HepG2 (cell line): ENCODE data around the gene ISOC2. TPM values are rescaled to one million over a fixed set of nuclear protein-coding genes. Genes with fewer than 3 reads are reported as not detected.

Experiments used
- ATAC-seq: fragments of 200-7000 bp; cut with Tn5 transposase; 3 replicates; pipeline ENCODE4 v1.9.1; 2020; ENCODE audit warnings: mild to moderate bottlenecking, moderate library complexity
- BruUV-seq: library from RNA; stranded (reverse); fragments of 400-500 nt; replicated peaks from 2 replicates; lab custom pipeline; 2021; lab: Mats Ljungman, UMichigan
- CTCF ChIA-PET: fragments of 300-600 bp; formaldehyde crosslinking; extraction: SDS; loops from one replicate; lab custom pipeline; 2021; ENCODE audit warnings: low total read pairs, inconsistent platforms, low intra/inter-chr PET ratio; lab: Yijun Ruan, JAX
- POLR2A ChIA-PET: fragments of 350-600 bp; sonication (Branson Sonifier 250); formaldehyde crosslinking; loops from one replicate; lab custom pipeline; 2020; ENCODE audit warnings: antibody characterized with exemption, inconsistent platforms; lab: Yijun Ruan, JAX
- DNase-seq: peaks from one replicate; pipeline ENCODE4 v3.0.0-alpha.2; 2015; ENCODE audit warnings: low spot score
- FAIRE-seq: peaks from 3 replicates; lab custom pipeline; 2011; peaks lifted over from hg19 to GRCh38; lab: Jason Lieb, UNC
- H2AFZ ChIP-seq: one replicate; pipeline ENCODE4 v1.6.1; 2011; ENCODE audit warnings: low read length, inconsistent platforms
- H3K27ac ChIP-seq: fragments of 300-600 bp; 3 replicates; pipeline ENCODE4 v1.8.0; 2011; ENCODE audit warnings: mixed run types, mild to moderate bottlenecking, mixed read lengths, low read length, inconsistent platforms; ENCODE audit not compliant: insufficient read depth; ENCODE audit errors: extremely low read length
- H3K27me3 ChIP-seq, 2 experiments: fragments of 200-600 bp in 1 of 2; 2 replicates in 1 of 2; 3 replicates in 1 of 2; pipeline versions ENCODE4 v1.6.0 to v1.8.0; 2011; ENCODE audit warnings: low read length in 2 of 2, mild to moderate bottlenecking in 2 of 2, moderate library complexity in 2 of 2, inconsistent platforms in 1 of 2; ENCODE audit not compliant: insufficient read depth in 2 of 2, control insufficient read depth in 1 of 2
- H3K36me3 ChIP-seq, 2 experiments: fragments of 200-600 bp in 1 of 2; replicated peaks in 1 of 2; 2 replicates in 1 of 2; 3 replicates in 1 of 2; pipeline versions ENCODE4 v1.5.1 to v1.8.0; 2011; ENCODE audit warnings: low read length in 2 of 2, inconsistent platforms in 1 of 2; ENCODE audit not compliant: insufficient read depth in 2 of 2, control insufficient read depth in 1 of 2
- H3K4me1 ChIP-seq: 2 replicates; pipeline ENCODE4 v1.5.1; 2012; ENCODE audit warnings: low read length, inconsistent platforms; ENCODE audit not compliant: insufficient read depth
- H3K4me2 ChIP-seq: 2 replicates; pipeline ENCODE4 v1.6.0; 2011; ENCODE audit warnings: low read depth, low read length, inconsistent platforms
- H3K4me3 ChIP-seq, 3 experiments: fragments of 200-600 bp in 1 of 3; sonication (generic), shearing (Covaris generic) in 1 of 3; replicated peaks in 1 of 3; 2 replicates each; pipeline ENCODE4 v1.5.1; 2011 to 2016; ENCODE audit warnings: low read length in 3 of 3, inconsistent platforms in 2 of 3, low read depth in 2 of 3, mild to moderate bottlenecking in 2 of 3, control low read depth in 1 of 3, mixed read lengths in 1 of 3; ENCODE audit not compliant: insufficient read depth in 1 of 3
- H3K79me2 ChIP-seq: one replicate; pipeline ENCODE4 v1.6.1; 2011; ENCODE audit warnings: low read length, inconsistent platforms; ENCODE audit not compliant: insufficient read depth
- H3K9ac ChIP-seq: 2 replicates; pipeline ENCODE4 v1.6.0; 2011; ENCODE audit warnings: mild to moderate bottlenecking, low read depth, low read length, inconsistent platforms; ENCODE audit not compliant: insufficient read depth
- H3K9me3 ChIP-seq: 2 replicates; pipeline ENCODE4 v1.5.1; 2012; ENCODE audit warnings: mild to moderate bottlenecking, low read length
- H4K20me1 ChIP-seq: 2 replicates; pipeline ENCODE4 v1.6.0; 2011; ENCODE audit warnings: inconsistent platforms, mild to moderate bottlenecking, low read length, moderate library complexity; ENCODE audit not compliant: insufficient read depth
- AKNA ChIP-seq: sonication (generic); formaldehyde crosslinking; IDR thresholded peaks from 2 replicates; pipeline ENCODE4 v1.4.0; 2020; ENCODE audit warnings: missing genetic modification reagents, borderline replicate concordance
- ARID5B ChIP-seq: IDR thresholded peaks from 2 replicates; pipeline ENCODE4 v1.4.0; 2020; ENCODE audit warnings: mild to moderate bottlenecking, missing genetic modification reagents
- ESRRA ChIP-seq: sonication (generic); formaldehyde crosslinking; IDR thresholded peaks from 2 replicates; pipeline ENCODE4 v1.5.1; 2020; ENCODE audit warnings: mild to moderate bottlenecking, low read depth, missing genetic modification reagents
- HNRNPK ChIP-seq: fragments of 200-400 bp; formaldehyde crosslinking; IDR thresholded peaks from 2 replicates; pipeline ENCODE4 v1.6.1; 2018; ENCODE audit warnings: low read length, low read depth, moderate library complexity, mild to moderate bottlenecking; ENCODE audit not compliant: poor library complexity, severe bottlenecking
- HNRNPL ChIP-seq: fragments of 200-400 bp; formaldehyde crosslinking; IDR thresholded peaks from 2 replicates; pipeline ENCODE4 v1.6.1; 2017; ENCODE audit warnings: mild to moderate bottlenecking, low read depth, low read length
- KLF12 ChIP-seq: sonication (generic); formaldehyde crosslinking; IDR thresholded peaks from 2 replicates; pipeline ENCODE4 v1.4.0; 2020; ENCODE audit warnings: missing genetic modification reagents, borderline replicate concordance
- MAFG ChIP-seq: sonication (generic); formaldehyde crosslinking; IDR thresholded peaks from 2 replicates; pipeline ENCODE4 v1.5.1; 2020; ENCODE audit warnings: mild to moderate bottlenecking, missing genetic modification reagents
- NKX3-1 ChIP-seq: sonication (generic); formaldehyde crosslinking; IDR thresholded peaks from 2 replicates; pipeline ENCODE4 v1.5.0; 2020; ENCODE audit warnings: missing genetic modification reagents
- TERF1 ChIP-seq: sonication (generic); formaldehyde crosslinking; IDR thresholded peaks from 2 replicates; pipeline ENCODE4 v1.8.0; 2022; ENCODE audit warnings: mild to moderate bottlenecking, missing genetic modification reagents, moderate library complexity
- ZFAT ChIP-seq: sonication (generic); formaldehyde crosslinking; conservative IDR thresholded peaks from 2 replicates; pipeline ENCODE4 v1.8.1; 2023; ENCODE audit warnings: missing genetic modification reagents, inconsistent platforms
- ZNF605 ChIP-seq: sonication (generic); formaldehyde crosslinking; IDR thresholded peaks from 2 replicates; pipeline ENCODE4 v1.8.0; 2022; ENCODE audit warnings: mild to moderate bottlenecking, missing genetic modification reagents
- ZNF777 ChIP-seq: sonication (generic); formaldehyde crosslinking; IDR thresholded peaks from 2 replicates; pipeline ENCODE4 v1.4.0; 2020; ENCODE audit warnings: missing genetic modification reagents
- WGBS: methylation state at CpG from one replicate; pipeline ENCODE4 v1.1.6; 2017; ENCODE audit warnings: low lambda C conversion rate; 5-methylcytosine and 5-hydroxymethylcytosine counted together
- in situ Hi-C: cut with HindIII; loops from 2 replicates; pipeline ENCODE4 v1.10.0; 2017; ENCODE audit warnings: low pct_unique_long_range_greater_than_20kb; ENCODE audit not compliant: extremely low pct_ligation_motif_present
- intact Hi-C: fragments of 100-400 bp; cut with micrococcal nuclease; formaldehyde crosslinking; loops from one replicate; pipeline ENCODE4 v1.10.0; 2022; ENCODE audit not compliant: unreplicated experiment
- polyA plus RNA-seq, 8 experiments: library from polyadenylated mRNA; depleted of rRNA in 3 of 8; stranded (reverse) in 7 of 8; unstranded in 1 of 8; fragments of >200 nt; fragmentation: Illumina TruSeq in 4 of 8; extraction: Trizol in 4 of 8; gene quantifications; 2 replicates each; pipeline versions ENCODE4 v1.2.1 to v1.2.3, GENCODE V29; 2011 to 2016; ENCODE audit warnings: low read depth in 4 of 8, missing spikeins in 1 of 8, mixed read lengths in 1 of 8; ENCODE audit not compliant: insufficient read depth in 1 of 8
- total RNA-seq, 5 experiments: library from RNA; depleted of rRNA; stranded (reverse); fragments of >200 nt; fragmentation: Illumina TruSeq; extraction: Trizol; gene quantifications; 2 replicates each; pipeline ENCODE4 v1.2.3, GENCODE V29; 2016; ENCODE audit warnings: low read depth in 1 of 5

ISOC2 gene
- total and polyA plus RNA-seq, 2 of the 13 experiments (the other 11 are each of a cell fraction or from before 2014, with no cell fraction given), result 76.8 to 105 TPM

GRCh38 chr19:55419103-55419502, 42.3 kb downstream of the ISOC2 start:
- TF ChIP-seq AKNA (CRISPR knock-in tag), result no peak
- TF ChIP-seq MAFG (CRISPR knock-in tag), result no peak
- no peak for TF ChIP-seq HNRNPL
- no peak for TF ChIP-seq ESRRA (CRISPR knock-in tag)
- TF ChIP-seq ARID5B (CRISPR knock-in tag), result no peak
- no peak for TF ChIP-seq ZNF777
- TF ChIP-seq NKX3-1 (CRISPR knock-in tag), result no peak
- no peak for TF ChIP-seq KLF12 (CRISPR knock-in tag)
- no peak for TF ChIP-seq HNRNPK
- no peak for TF ChIP-seq ZFAT (CRISPR knock-in tag)
- no peak for TF ChIP-seq TERF1 (CRISPR knock-in tag)
- no peak for TF ChIP-seq ZNF605 (CRISPR knock-in tag)
- Histone ChIP-seq H3K79me2 (no peaks in the 10 kb centered on the region), H3K4me1 (peaks cover 10% of the 10 kb centered on the region), H3K9me3 (no peaks in the 10 kb centered on the region), H3K9ac (no peak overlapping the region), H2AFZ (no peak overlapping the region), H3K27me3 (peaks cover 0 to 16% of the 10 kb centered on the region in 2 experiments; a peak in 1 of 5 replicates), H3K36me3 (no peaks in the 10 kb centered on the region), H3K27ac (no peak overlapping the region), H4K20me1 (no peaks in the 10 kb centered on the region), H3K4me3 (no peak overlapping the region), H3K4me2 (no peak overlapping the region)
- ChIA-PET POLR2A (interaction anchor here (1.2 to 1.5 kb wide), 2 partner anchors 11 to 117 kb away, joined by 3 read pairs; partner anchors contain the start of gene UBE2S), CTCF (interaction anchor here (1.6 to 2.7 kb wide), 4 partner anchors 84 to 278 kb away, joined by 3 to 23 read pairs (median 11); no protein-coding TSS in a partner anchor)
- DNase-seq (no peak), FAIRE-seq (no peak), ATAC-seq (no peak)
- intact Hi-C loops (loop anchor here (5.0 kb wide), 1 partner anchor 277 kb away; no protein-coding TSS in a partner anchor), in situ Hi-C loops (loop anchor here (5.0 kb wide), 2 partner anchors 117 to 202 kb away; no protein-coding TSS in a partner anchor)
- BruUV-seq, result no TSS peak
- WGBS, result no CpG with 5 or more reads among the region's 5 CpGs
